ENCODE measurements around the gene PIP5K1C.
"Not testable (repeated sequence)": the region's sequence is repeated elsewhere in the genome, so short reads cannot be mapped to it uniquely, and the experiment has no call there.

PIP5K1C gene

DNA sequence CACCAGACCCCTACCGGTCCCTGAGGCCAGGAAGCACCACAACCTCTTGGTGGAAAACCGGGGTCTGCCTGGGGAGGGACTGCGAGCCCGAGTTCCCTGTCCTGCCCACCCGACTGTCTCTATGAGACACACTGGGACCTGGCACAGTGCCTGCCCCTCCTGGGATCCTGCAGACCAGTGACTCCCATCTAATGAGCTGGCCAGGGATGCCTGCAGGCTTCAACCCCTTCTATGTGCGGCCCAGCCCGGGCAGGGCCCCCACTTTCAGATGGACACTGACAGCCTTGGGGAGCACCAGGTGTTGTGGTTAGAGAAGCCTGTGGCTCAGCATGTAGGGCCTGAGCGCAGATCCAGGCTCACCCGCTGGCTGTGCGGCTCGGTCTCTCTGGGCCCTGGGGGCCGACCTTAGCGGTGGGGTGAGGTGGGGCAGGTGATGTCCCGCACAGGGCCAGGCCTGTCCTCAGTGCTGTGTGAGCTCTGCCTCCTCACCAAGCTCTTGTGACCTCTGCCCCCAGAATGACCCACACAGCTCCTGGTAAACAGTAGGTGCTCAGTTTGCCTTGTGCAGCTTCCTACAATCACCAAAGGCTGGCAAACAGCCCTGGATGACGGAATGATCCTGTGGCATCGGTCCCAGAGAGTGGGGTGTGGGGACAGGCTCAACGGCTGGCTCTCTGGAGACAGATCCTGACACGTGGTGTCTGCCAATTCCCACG lies 55.8 kb downstream of the PIP5K1C start:
- DNase-seq (ENCODE audit: low read depth in 2 of 2): no peak

DNA sequence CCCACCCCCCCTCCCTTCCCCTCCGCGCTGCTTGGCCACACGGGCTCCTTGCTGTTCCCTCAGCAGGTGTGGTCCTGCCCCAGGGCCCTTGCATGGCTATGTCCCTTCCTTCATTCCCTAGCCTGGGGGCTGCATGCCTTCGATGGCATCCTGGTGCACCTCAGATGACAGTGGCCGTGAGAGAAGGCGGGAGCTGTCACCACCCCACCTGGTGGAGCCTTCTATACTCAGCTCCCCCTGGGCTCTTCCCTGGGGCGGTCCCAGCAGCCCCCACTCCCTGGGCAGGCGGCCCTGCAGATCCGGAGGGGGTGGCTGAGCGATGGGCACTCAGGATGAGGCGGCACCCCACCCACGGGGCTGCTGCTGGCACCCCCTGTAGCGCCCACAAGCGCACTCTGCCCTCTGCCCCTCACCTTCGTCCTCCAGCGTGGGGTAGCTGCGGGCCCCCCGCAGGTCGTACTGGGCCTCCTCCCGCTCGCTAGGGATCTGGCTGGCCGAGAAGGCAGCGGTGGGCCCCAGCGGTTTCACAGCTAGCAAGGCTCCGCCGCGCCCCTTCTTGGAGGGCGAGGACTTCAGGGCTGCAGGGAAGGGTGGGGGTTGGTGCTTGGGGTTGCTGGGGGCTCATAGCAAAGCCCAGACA lies 56.5 kb downstream of the PIP5K1C start:
- DNase-seq (ENCODE audit: low read depth in 2 of 2): no peak

DNA sequence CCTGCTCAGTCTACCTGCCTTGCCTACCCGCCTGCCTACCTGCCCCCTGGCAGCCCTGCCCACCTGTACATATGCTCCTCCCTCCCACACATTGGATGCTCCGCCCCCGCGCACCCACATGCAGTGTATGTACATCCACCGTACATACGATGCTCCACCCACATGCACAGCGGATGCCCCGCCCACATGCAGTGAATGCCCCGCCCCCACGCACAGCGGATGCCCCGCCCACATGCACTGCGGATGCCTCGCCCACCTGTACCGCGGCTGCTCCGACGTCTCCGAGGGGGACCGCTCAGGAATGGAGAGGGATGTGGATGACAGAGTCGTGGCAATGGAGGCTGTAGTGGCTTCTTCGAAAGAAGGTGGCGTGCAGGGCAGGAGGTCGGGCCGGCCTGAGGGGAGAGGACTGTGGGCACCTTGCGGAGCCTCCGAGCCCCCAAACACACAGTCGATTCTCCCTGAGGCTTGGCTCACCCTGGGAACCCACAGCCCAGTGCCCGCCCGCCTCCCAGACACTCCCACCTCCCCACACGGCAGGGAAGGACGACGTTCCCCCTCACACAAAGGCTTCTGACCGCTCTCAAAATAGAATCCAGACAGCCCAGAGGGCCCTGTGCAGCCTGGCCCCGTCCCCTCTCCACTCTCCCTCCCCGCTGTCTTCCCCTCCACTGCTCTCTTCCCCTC lies 57.1 kb downstream of the PIP5K1C start:
- DNase-seq (ENCODE audit: low read depth in 2 of 2): no peak

DNA sequence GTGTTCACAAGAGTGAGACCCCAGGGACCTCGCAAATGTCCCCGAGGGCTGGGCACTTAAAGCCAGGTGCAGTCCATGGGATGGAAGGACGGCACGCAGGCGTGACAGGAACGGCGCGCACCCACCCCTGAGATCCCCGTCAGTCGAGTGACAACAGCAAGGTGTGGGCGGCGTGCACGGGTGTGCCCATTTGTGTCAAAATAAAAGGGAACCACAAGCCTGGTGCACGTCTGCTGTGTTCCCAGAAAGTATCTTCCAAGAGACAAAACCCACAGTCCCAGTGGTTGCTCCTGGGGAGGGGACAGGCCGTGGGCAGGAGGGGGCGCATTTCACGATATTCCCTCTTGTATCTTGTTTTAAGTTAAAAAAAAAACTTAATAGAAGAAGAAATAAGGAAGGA lies 58.0 kb downstream of the PIP5K1C start:
- no peak for DNase-seq (ENCODE audit: low read depth in 2 of 2)

DNA sequence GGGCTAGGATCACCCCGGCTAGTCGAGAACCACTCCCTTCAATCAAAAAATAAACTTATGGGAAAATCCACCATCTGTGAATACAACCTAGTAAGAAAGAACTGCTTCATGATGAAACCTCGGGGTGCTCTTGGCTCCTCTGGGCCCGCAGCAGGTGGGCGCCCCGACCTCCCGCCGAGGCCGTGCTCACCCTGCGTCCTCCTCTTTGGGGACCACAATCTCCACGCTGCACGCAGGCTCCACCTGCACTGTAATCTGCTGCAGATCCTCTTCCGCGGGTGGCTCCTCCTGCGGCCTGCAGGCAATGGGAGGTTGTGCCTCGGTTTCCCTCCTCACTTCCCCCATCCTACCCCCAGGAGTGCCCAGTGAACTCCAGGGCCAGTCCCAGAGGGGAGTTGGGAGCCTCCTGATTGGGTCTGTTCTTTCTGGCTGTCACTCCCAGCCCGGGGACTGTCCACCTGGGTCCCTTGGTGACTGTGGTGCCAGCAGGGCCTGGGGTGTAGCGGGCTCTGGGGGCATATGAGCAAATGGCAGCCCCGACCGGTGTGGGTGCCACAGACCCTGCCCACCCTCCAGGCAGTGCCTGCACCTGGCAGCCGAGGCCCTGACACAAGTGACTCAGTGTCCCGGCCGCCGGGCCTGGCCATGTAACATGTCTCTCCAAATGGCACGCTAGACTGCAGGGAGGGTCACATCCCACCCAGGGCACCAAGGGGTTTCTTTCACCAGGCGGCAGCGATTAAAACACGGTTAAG lies 58.6 kb downstream of the PIP5K1C start:
- DNase-seq (ENCODE audit: low read depth in 2 of 2): no peak

DNA sequence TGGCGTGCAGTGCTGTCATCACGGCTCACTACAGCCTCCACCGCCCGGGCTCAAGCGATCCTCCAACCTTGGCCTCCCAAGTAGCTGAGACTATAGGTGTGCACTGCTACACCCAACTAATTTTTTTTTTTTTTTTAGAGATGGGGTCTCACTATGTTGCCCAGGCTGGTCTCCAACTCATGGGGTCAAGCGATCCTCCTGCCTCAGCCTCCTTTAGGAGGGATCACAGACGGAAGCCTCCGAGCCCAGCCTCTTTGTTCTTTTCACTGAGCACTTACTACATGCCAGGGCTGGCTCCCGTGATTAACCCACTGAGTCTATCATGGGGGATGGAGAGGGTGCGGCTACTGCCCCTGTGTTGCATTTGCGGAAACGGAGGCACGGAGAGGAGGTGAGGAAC lies 60.8 kb downstream of the PIP5K1C start:
- no peak for DNase-seq (ENCODE audit: low read depth in 2 of 2)

DNA sequence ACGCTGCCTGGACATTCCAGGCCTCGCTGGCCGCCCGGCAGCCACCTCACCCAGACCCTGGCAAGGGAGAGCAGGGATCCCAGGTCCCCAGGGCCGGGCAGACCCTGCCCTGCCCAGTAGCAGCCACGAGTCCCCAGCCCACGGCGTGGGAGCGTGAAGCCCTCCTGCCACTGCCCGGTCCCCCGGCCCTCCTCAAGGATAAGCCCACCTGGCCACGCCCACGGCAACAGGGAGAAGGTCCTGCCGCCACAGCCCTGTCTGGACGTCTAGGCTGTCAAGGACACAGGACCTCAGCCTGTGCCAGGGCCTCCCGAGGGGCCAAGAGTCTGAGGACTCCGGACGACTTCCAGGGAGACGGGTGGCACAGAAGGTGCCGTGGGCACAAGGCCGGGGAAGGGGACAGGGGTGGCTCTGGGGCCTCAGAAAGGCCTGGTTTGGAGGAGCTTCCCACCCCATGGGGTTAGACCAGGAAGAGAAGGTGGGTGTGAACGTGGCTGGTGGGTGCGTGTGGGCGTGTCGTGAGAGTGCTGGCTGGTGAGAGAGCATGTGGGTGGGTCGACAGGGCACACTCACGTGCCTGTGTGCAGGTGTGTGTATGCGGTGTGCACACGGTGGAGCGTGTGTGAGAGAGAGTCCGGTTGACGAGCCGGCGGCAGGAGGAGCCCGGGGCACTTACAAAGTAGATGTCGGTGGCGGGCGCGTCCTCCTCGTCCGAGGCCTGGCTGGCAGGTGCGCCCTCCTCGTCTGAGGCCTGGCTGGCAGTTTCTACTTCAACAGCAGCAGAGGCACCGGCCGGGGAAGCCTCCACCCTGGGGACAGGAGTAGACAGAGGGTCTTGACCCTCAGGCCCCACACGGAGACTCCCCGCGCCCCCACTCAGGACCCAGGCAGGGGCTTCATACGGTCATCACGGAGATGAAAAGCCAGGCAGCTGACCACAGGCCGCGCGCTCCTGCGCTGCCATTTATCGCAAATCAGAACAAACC lies 61.8 kb downstream of the PIP5K1C start:
- DNase-seq (ENCODE audit: low read depth in 2 of 2): no peak

DNA sequence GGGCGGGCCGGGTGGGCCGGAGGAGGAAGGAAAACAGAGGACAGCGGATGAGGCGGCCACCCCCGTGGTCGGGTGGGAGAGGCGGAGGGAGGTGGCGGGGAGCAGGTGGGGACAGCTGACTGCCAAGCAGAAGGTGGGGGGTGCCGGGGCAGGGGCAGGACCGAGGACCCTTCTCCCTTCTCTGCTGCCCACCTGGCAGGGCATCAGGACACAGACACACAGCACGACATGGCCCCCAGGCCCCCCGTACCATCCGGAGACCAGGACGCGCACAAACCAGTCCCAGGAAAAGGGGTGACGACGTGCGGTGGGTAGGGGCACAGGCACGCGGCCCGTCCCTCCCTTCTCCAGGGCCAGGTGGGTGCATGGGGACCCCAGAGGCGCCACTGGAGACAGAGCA lies 62.6 kb downstream of the PIP5K1C start:
- no peak for DNase-seq (ENCODE audit: low read depth in 2 of 2)

DNA sequence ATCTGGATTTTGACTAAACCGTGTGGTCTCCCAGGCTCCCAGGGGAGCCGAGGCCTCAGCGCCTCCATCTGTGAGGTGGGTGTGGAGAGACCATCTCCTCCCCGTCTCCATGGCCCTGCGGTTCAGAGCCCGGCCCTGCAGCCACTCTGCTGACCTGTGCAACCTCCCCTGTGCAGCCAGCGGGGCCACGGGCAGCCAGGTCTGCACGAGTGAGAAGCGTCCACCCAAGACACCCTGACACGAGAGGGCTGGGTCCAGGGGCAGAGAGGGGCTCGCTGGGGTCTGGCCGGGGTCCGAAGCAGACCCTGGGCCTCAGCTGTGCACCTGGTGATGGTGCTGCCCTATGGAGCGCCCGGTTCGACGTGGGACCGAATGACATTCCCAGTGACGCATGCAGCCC lies 63.3 kb downstream of the PIP5K1C start:
- no peak for DNase-seq (ENCODE audit: low read depth in 2 of 2)

DNA sequence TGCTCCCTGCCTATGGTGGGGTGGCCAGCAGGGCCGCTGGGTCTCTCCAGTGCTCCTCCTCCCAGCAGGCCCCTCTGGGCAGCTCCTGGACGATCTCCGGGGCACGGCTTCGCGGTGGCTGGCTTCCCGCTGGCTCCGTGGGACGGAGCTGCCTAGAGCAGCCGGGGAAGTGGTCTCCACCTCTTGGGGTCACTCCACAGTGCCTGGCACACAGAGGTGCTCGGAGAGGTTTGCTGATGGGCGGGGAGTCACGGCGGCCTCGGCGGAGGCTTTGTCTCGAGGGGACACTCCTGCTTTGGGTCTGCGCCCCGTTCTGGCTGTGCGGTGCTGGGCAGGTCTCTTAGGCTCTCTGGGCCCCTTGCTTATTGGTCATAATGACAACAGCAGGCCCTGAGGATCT lies 63.8 kb downstream of the PIP5K1C start:
- no peak for DNase-seq (ENCODE audit: low read depth in 2 of 2)

DNA sequence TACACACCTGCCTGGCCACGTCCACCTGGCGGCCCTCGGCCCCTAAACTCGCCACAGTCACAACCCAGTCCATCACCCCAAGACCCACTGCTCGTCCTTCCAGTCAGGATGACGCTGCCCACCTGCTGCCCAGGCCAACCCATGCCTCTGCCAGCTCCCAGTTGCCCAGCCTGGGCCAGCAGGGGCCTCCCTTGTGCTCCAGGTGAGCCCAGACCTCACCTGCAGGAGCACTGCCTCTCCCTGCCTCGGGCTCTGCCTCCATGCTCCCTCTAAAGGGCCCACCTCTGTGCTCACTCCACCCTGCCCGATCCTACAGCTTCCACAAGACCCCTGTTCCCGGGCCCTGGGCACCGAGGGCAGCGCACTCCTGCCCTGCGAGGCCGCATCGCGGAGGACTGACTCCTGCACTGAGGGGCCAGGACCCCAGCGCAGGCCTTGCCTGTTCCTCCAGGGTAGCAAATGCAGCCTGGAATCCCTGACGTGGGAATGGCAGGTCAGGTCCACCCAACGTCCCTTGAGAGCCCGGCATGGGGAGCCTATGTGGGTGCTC lies 65.7 kb downstream of the PIP5K1C start:
- DNase-seq (ENCODE audit: low read depth in 2 of 2): no peak

DNA sequence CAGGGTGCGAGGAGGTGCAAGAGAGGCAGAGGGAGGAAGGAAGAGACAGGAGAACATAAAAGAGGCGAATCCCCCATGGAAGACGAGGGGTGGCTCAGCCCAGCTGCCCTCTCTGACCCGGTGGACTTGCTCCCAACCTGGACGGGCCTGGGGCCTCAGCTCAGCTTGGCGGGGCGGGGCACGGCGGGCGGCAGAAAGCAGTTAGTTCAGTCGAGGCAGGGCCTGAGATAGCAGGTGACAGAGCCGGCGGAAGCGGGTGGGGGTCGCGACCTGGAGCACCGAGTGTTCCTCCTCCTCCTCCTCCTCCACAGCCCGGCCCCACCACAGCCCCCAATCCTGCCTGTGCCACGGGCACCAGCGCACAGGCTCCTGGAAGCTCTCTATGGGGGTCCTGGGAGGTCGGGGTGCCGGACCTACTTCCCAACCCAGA lies 66.7 kb downstream of the PIP5K1C start:
- no peak for DNase-seq (ENCODE audit: low read depth in 2 of 2)

DNA sequence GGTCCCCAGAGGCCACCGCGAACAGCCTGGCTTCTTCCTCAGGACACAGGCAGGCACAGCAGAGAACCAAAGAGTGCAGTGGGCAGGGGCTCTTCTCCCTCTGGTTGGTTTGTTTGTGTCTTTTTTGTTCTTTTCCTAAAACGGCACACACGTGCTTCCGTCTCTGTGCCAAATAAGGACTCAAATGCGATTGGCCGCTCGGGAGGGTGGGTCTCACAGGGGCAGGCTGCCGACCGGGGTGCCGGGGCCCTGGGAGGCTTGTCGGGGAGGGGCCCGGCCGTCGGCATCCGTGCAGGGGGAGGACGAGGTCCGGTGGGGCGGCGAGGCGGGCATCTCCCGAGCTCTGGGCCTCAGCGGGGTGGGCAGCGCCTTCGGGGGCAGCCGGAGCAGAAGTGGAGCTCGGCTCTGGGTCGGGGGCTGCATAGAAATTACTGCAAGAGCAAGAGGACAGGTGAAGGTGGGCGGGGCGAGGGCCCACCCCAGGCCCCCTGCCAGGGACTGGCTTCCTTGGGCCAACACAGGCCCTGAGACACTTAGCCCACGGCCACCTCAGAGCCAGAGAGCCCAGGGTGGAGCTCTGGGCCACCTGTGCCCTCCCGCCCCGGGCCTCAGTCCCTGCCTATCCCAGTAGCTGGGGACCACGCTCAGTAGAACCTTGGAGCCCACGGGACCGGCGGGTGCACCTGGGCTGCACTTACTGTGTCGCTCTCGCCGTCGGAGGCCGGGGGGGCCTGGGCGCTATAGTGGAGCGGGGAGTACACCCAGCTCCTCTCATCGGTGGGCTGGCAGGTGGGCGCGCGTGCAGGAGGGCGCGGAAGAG lies 67.3 kb downstream of the PIP5K1C start:
- DNase-seq (ENCODE audit: low read depth in 2 of 2): no peak

DNA sequence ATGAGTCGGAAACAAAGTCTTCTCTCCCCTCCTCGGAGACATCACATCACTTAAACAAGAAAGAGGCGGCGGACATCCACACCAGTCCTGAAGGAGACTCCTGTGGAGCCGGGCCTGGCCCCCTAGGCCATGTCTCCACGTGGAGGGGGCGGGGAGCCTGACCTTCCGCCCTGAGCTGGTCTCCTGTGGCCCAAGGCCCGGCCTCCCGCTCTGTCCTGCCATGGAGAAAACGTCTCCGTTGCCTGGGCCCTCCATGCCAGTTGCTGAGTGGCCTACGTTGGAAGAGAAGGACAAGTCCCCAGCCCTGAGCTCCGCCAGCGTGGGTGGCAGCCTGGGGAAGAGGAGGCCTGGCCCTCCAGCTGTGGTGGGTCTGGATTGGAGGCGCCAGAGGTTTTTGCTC lies 68.2 kb downstream of the PIP5K1C start:
- no peak for DNase-seq (ENCODE audit: low read depth in 2 of 2)

DNA sequence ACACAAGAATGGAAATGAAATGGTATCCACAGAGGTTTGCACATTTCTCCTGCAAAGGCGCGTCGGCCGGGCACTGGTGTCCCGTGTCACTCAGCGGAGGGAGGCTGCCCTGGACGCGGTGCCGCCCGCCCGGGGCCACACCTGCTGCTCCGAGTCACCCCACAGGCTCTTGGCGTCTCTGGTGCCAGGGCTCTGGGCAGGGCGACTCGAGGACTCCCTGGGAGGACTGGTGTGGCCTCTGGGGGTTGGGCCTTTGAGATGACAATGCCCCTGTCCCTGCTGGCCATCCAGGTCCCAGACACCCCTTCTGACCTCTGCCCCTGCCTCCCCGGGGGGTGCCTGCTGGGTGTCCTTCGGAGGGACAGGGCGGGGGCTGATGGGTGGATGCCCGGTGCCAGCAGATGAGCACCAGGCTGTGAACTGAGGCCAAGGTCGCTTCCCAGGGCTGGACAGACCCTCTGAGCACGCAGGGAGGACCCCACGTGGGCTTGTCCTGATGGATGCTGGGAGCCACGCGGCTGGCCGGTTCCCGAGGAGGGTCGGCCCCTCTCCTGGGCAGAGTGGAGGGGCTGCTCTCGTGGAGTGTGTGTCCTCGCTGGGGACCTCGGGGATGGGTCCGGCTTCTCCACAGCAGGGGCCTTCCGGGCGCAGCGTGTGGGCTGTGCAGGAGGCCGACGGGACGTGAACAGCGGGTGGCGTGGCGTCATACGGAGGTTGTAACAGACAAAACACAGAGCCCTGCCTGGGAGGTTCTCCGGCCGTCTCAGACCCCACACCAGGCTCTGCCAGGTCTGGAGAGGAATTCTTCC lies 69.0 kb downstream of the PIP5K1C start:
- no peak for DNase-seq (ENCODE audit: low read depth in 2 of 2)

DNA sequence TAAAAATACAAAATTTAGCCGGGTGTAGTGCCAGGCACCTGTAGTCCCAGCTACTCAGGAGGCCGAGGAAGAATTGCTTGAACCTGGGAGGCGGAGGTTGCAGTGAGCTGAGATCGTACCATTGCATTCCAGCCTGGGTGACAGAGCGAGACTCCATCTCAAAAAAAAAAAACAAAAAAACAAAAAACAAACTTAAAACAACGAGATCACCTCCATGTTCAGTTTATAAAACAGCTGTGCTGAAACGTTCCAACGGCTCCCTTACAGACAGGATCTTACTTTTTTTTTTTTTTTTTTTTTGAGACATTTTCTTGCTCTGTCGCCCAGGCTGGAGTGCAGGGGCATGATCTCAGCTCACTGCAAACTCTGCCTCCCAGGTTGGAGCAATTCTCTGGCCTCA lies 71.5 kb downstream of the PIP5K1C start:
- not testable (repeated sequence) for DNase-seq (ENCODE audit: low read depth in 2 of 2)

DNA sequence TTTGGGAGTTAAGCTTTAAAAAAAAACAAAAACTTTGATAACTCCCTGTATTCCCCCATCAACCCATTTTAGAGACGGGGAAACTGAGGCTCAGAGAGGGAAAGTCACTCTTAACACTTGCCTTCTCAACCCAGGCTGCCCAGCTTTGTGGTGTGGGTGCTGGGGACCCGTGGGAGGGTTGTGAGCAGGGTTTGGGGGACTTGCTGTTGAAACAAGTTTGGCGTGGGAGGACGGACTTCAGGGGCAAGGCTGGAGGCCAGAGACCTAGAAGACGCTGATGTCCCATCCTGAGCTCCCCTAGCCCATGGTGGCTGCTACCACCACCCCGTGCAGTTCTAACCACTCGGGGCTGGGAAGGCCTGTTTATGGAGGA lies 72.9 kb downstream of the PIP5K1C start:
- no peak for DNase-seq (ENCODE audit: low read depth in 2 of 2)

DNA sequence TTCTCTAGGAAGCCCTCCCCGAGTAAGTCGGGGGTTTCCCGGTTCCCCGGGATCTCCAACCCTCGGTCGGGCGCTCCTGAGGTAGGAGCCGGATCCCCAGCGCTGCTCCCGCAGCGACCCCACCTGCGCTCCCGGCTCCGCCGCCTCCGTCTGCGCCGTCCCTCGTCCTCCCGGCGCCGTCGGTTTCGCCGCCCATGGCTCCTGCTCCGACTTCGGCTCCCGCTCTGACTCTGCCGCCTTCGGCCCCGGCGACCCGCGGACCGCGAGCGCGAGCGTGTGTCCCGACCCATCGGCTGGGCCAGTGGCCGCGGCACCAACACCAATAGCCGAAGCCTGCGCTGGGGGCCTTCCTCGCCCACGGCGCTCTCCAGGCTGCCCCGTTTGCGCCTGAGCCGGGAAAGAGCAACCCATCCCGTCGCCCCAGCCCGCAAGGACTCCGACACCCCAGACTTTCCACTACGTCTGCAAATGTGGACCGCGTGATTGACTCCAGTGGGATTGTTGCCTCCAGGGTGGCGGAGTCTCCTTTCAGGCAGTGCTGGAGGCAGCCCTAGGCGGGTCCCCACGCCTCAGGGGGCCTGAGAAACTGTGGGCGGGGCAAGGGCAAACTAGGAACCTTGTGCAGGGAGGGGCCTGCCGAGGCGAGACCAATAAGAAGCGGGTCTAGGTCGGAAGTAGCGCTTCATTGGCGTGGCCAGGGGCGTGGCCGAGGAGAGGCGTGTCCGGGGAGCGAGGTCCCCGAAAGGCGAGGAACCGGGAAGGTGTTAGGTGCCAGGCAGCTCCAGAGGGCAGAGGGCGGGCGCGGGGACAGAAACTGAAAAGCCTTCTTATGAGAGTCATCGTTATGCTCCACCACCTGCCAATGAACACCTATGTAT lies 73.6 kb downstream of the PIP5K1C start, which contains the start of gene CACTIN:
Gene CACTIN (minus strand): TSS at position 318 of the 878 bp plus-strand sequence. CDS start 28 bp downstream, at position 290.
- DNase-seq (ENCODE audit: low read depth in 2 of 2): peak; percentile 97 to 98
